Stomach (tissue), 4 donors: Measurements from ENCODE around the gene PPP1R13B.

ENCODE experiments used
- EP300 ChIP-seq: sonication (generic); formaldehyde crosslinking; IDR thresholded peaks from one replicate; pipeline ENCODE4 v1.6.1; 2017; ENCODE audit warnings: antibody characterized with exemption
- POLR2A ChIP-seq, 4 donors: fragments of 450-650 bp; IDR thresholded peaks; one replicate each; pipeline ENCODE4 v1.6.1; 2016; ENCODE audit warnings: antibody characterized with exemption in 4 of 4, control low read depth in 2 of 4, mild to moderate bottlenecking in 1 of 4, moderate library complexity in 1 of 4
- TF ChIP-seq, protein P1 (sequence below), 7 experiments: fragments of 450-650 bp in 4 of 7; fragments of 200-600 bp in 3 of 7; sonication (generic) in 3 of 7; IDR thresholded peaks; one replicate each; pipeline ENCODE4 v1.5.1; 2016 to 2019; ENCODE audit warnings: antibody characterized with exemption in 7 of 7, control low read depth in 2 of 7, mild to moderate bottlenecking in 1 of 7

DNA sequence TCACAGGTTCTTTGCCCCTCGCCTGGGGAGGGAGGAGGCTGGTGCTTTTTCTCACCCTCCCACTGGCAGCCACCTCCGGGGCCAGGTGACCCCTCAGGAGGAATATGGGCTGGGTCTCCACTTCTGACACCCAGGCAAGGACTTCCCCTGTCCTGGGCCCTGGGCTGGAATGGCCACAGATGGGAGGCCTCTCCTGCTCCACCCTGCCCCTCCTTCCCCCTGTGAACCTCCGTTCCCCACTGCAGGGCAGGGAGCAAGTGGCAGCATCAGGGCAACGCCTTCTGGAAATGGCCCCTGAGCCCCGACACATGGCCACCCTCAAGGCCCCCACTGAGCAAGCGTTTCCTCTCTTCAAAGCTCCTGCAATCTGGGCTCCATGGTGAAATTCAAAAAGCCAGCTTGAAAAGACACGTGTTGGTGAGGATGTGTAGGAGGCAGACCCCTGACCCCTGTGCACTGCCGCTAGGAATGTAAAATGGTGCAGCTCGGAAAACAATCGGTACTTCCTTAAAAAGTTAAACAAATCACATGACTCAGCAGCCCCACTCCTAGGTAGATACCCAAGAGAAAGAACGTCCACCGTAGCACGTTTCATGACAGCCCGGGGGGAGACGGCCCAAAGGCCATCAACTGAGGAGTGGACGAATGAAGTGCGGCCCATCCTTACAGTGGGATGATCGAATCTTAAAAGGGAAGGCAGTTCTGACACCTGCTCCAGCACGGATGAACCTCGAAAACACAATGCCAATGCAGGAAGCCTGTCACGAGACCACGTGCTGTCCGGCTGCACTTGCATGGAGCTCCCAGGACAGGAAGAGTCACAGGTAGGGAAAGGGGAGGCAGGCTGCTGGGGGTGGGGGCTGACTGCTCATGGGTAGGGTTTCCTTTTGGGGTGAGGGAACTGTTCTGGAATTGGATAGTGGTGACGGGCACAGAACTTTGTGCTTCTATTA, 143.7 kb downstream of the PPP1R13B start:
- TF ChIP-seq, protein P1, sequence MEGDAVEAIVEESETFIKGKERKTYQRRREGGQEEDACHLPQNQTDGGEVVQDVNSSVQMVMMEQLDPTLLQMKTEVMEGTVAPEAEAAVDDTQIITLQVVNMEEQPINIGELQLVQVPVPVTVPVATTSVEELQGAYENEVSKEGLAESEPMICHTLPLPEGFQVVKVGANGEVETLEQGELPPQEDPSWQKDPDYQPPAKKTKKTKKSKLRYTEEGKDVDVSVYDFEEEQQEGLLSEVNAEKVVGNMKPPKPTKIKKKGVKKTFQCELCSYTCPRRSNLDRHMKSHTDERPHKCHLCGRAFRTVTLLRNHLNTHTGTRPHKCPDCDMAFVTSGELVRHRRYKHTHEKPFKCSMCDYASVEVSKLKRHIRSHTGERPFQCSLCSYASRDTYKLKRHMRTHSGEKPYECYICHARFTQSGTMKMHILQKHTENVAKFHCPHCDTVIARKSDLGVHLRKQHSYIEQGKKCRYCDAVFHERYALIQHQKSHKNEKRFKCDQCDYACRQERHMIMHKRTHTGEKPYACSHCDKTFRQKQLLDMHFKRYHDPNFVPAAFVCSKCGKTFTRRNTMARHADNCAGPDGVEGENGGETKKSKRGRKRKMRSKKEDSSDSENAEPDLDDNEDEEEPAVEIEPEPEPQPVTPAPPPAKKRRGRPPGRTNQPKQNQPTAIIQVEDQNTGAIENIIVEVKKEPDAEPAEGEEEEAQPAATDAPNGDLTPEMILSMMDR (IDR thresholded peaks at IDR 0.05), result no peak
- TF ChIP-seq EP300, result no peak
- TF ChIP-seq POLR2A (IDR thresholded peaks at IDR 0.05), result no peak
